ENCODE measurements around the gene AGBL4. TPM values are rescaled to one million over a fixed set of nuclear protein-coding genes. Genes with fewer than 3 reads are reported as not detected.

Gene AGBL4
- total and polyA plus RNA-seq, 2 of the 4 experiments (the other 2 are of a cell fraction): not detected

DNA sequence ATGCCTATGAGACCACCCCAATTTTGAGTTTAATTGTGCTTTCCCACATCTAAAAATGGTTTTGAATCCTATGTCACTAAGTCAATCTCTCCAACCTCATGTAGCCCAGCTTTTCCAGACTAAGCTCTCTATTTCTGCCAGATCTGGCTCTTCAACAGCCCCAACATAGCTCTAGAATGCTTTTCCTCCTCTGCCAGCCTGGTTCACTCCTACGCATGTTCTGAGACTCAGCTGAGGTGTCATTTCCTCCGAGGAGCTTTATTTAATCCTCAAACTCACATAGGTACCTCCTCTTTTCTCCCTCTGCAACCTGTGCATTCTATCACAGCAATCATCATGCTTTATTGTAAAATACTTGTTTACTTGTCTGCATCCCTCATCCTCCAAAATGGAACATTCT is 729.2 kb downstream of the AGBL4 start:
- Histone ChIP-seq H3K4me1 (ENCODE audit: control insufficient read depth, insufficient read depth, low read length) (no peaks in the 10 kb centered on the region), H2BK120ac (ENCODE audit: low read depth, low read length) (no peak overlapping the region), H3K79me1 (ENCODE audit: low read depth in 1 of 2, low read length in 2 of 2) (no peaks in the 10 kb centered on the region), H3K18ac (ENCODE audit: low read depth, low read length) (no peak overlapping the region), H4K20me1 (ENCODE audit: insufficient read depth, low read length) (no peaks in the 10 kb centered on the region), H3K27me3 (ENCODE audit: control insufficient read depth, insufficient read depth, low read length) (no peaks in the 10 kb centered on the region), H3K14ac (replicated peaks; ENCODE audit: low read depth, low read length) (no peak overlapping the region), H3K4me2 (ENCODE audit: low read depth, low read length) (no peak overlapping the region), H2AK5ac (ENCODE audit: low read depth, low read length) (no peak overlapping the region), H2BK5ac (ENCODE audit: low read depth, low read length, poor library complexity, severe bottlenecking) (no peak overlapping the region), H3K27ac (ENCODE audit: insufficient read depth, low read length) (no peak overlapping the region), H3K56ac (ENCODE audit: extremely low read depth, insufficient read depth, low read length) (no peak overlapping the region), H3K4me3 (ENCODE audit: insufficient read depth, low read depth, low read length) (no peak overlapping the region), H3K9me3 (ENCODE audit: control insufficient read depth, insufficient read depth, low read length) (peaks cover 24% of the 10 kb centered on the region), H4K8ac (ENCODE audit: low read depth in 2 of 2, low read length in 2 of 2) (no peak overlapping the region), H4K91ac (ENCODE audit: insufficient read depth, low read depth, low read length) (no peak overlapping the region), H3K9me1 (ENCODE audit: insufficient read depth, low read length) (no peaks in the 10 kb centered on the region), H4K5ac (ENCODE audit: low read depth, low read length) (no peak overlapping the region), H3K4ac (ENCODE audit: low read depth, low read length) (no peak overlapping the region), H2BK20ac (ENCODE audit: low read depth, low read length) (no peak overlapping the region), H2AK9ac (replicated peaks; ENCODE audit: low read depth, low read length, poor library complexity) (no peak overlapping the region), H3K23ac (ENCODE audit: low read depth, low read length) (no peak overlapping the region), H3K9ac (ENCODE audit: low read depth, low read length) (no peak overlapping the region), H2BK15ac (ENCODE audit: low read depth, low read length) (no peak overlapping the region), H3K36me3 (ENCODE audit: control insufficient read depth, insufficient read depth, low read length) (no peaks in the 10 kb centered on the region), H2AFZ (replicated peaks; ENCODE audit: low read length, poor library complexity) (no peak overlapping the region)
- intact Hi-C loops (cut with micrococcal nuclease) (no loop called here), in situ Hi-C loops (cut with MboI; ENCODE audit: low sequenced_read_pairs) (no loop called here), dilution Hi-C loops (cut with HindIII; ENCODE audit: low sequenced_read_pairs, unreplicated experiment) (no loop called here)
- ChIA-PET POLR2A (ENCODE audit: unreplicated experiment) (no interaction called here), CTCF (no interaction called here)
- TF ChIP-seq USF2 (IDR thresholded peaks at IDR 0.05; ENCODE audit: low read depth, low read length) (no peak), POLR2A (IDR thresholded peaks at IDR 0.05; ENCODE audit: low read depth, low read length) (no peak), SMC3 (IDR thresholded peaks at IDR 0.05; ENCODE audit: low read depth, low read length) (no peak), CTCF (conservative IDR thresholded peaks at IDR 0.05; ENCODE audit: low read depth, low read length) (no peak), RAD21 (IDR thresholded peaks at IDR 0.05; ENCODE audit: low read length) (no peak), RCOR1 (IDR thresholded peaks at IDR 0.05; ENCODE audit: insufficient replicate concordance, low read length) (no peak), MAZ (IDR thresholded peaks at IDR 0.05; ENCODE audit: borderline replicate concordance, low read depth, low read length) (no peak), RFX5 (IDR thresholded peaks at IDR 0.05; ENCODE audit: low read depth, low read length) (no peak), NFE2L2 (IDR thresholded peaks at IDR 0.05; ENCODE audit: low read depth, low read length) (no peak), FOS (IDR thresholded peaks at IDR 0.05; ENCODE audit: low read depth, low read length) (no peak), MXI1 (IDR thresholded peaks at IDR 0.05; ENCODE audit: borderline replicate concordance, low read depth, low read length) (no peak)
- ATAC-seq (ENCODE audit: low read depth) (no peak), DNase-seq (no peak)
- BruUV-seq (replicated peaks): no TSS peak
- WGBS, 2 experiments (ENCODE audit: extremely low coverage in 2 of 2, insufficient read length in 1 of 2): no CpG with 5 or more reads among the region's 2 CpGs
